ENCODE results near the gene ASXL3.

ASXL3 gene

DNA sequence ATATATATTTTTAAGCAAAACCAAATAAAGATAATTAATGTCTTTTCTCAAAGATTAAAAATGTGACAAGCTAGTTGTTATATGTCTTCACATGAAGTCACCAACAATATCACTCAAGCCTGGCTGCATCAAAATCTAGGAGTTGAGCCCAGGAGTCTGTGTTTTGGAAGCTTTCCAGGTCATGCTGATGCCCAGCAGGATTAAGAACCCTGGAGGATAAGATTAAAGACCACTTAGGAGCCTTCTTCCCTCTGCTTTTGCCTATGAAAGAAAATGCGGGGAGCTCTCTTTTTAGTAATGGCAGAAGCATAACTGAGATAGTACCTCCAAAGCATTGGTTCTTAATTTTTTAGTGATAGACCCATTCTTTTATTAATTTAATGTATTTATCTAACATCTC lies 157.4 kb downstream of the ASXL3 start:
- DNase-seq (ENCODE audit: extremely low read depth, low read depth): no peak
- TF ChIP-seq, protein P1, sequence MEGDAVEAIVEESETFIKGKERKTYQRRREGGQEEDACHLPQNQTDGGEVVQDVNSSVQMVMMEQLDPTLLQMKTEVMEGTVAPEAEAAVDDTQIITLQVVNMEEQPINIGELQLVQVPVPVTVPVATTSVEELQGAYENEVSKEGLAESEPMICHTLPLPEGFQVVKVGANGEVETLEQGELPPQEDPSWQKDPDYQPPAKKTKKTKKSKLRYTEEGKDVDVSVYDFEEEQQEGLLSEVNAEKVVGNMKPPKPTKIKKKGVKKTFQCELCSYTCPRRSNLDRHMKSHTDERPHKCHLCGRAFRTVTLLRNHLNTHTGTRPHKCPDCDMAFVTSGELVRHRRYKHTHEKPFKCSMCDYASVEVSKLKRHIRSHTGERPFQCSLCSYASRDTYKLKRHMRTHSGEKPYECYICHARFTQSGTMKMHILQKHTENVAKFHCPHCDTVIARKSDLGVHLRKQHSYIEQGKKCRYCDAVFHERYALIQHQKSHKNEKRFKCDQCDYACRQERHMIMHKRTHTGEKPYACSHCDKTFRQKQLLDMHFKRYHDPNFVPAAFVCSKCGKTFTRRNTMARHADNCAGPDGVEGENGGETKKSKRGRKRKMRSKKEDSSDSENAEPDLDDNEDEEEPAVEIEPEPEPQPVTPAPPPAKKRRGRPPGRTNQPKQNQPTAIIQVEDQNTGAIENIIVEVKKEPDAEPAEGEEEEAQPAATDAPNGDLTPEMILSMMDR (IDR thresholded peaks at IDR 0.05; ENCODE audit: low read depth, low read length): no peak

DNA sequence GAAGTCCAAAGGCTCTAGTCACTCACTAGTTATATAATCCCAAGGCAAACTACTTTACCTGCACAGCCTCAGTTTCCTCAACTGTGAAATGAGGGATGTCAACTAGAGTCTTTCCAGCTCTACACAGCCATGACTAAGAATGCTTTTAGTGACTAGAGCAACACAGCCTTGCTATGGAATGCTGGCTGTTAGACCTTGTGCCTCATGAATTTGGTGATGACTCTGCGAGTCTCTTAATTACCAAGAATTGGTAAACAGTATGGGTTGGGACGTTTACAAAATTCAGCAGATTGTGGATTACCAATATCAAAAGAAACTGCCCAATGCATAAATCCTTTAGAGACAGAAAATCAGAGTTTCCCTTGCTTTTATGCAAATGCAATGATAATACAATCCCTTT lies 163.7 kb downstream of the ASXL3 start:
- no peak for DNase-seq (ENCODE audit: extremely low read depth, low read depth)
- TF ChIP-seq, protein P1 (IDR thresholded peaks at IDR 0.05; ENCODE audit: low read depth, low read length): no peak

DNA sequence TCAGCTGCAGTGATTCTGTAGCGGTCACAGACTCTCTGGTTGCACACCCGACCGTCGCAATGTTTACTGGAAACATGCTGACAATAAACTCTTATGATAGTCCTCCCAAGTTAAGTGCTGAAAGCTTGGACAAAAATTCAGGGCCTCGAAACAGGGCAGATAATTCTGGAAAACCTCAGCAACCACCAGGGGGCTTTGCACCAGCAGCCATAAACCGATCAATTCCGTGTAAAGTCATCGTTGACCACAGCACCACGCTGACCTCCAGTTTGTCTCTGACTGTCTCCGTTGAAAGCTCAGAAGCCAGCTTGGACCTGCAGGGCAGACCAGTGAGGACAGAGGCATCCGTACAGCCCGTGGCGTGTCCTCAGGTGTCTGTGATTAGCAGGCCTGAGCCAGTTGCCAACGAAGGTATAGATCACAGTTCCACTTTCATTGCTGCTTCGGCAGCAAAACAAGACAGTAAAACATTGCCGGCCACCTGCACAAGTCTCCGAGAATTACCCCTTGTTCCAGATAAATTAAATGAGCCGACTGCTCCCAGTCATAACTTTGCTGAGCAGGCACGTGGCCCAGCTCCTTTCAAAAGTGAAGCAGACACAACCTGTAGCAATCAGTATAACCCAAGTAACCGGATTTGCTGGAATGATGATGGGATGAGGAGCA lies 166.1 kb downstream of the ASXL3 start:
- TF ChIP-seq, protein P1 (IDR thresholded peaks at IDR 0.05; ENCODE audit: low read depth, low read length): no peak
- no peak for DNase-seq (ENCODE audit: extremely low read depth, low read depth)

DNA sequence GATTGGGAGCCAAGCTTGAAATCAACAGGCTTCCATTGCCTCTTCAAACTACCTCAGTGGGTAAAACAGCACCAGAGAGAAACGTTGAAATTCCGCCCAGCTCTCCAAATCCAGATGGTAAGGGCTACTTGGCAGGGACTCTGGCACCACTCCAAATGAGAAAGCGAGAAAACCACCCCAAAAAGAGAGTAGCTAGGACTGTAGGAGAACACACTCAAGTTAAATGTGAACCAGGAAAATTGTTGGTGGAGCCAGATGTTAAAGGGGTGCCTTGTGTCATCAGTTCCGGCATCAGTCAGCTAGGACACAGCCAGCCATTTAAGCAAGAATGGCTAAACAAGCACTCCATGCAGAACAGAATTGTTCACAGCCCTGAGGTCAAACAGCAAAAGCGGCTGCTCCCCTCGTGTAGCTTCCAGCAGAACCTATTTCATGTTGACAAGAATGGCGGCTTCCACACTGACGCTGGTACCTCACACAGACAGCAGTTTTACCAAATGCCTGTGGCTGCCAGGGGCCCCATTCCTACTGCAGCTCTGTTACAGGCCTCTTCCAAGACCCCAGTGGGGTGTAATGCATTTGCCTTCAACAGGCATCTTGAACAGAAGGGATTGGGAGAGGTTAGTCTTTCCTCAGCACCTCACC lies 167.3 kb downstream of the ASXL3 start:
- DNase-seq (ENCODE audit: extremely low read depth, low read depth): no peak
- TF ChIP-seq, protein P1 (IDR thresholded peaks at IDR 0.05; ENCODE audit: low read depth, low read length): no peak

DNA sequence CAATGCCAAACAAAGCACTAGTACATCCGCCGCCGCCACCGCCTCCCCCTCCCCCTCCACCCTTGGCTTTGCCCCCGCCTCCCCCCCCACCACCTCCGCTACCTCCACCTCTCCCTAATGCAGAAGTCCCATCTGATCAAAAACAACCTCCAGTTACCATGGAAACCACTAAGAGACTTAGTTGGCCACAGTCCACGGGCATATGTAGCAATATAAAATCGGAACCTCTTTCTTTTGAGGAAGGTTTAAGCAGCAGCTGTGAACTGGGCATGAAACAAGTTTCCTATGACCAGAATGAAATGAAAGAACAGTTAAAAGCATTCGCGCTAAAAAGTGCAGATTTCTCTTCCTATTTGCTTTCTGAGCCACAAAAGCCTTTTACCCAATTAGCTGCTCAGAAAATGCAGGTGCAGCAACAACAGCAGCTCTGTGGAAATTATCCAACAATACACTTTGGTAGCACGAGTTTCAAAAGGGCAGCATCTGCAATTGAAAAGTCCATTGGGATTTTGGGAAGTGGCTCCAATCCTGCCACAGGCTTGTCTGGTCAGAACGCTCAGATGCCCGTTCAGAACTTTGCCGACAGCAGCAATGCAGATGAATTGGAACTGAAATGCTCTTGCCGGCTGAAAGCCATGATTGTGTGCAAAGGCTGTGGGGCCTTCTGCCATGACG lies 168.0 kb downstream of the ASXL3 start:
- TF ChIP-seq, protein P1 (IDR thresholded peaks at IDR 0.05; ENCODE audit: low read depth, low read length): no peak
- no peak for DNase-seq (ENCODE audit: extremely low read depth, low read depth)

DNA sequence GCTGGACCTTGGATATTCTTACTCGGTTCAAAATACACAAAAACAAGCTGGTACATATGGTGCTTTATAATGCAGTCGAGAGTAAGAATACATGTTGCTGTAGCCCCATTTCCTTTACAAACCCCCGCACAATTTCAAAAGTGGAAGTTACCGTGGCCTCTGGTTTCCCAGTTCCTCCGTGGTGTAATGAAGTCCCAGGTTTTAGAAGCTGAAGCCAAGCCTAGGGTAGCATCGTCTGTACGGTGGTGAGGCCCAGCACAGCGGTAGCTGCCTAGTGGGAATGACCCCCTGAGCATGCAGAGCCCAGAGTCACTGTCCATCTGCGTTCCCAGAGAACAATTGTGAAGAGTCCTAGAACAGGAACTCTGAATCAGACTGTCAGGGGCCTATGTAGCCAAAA lies 171.8 kb downstream of the ASXL3 start:
- TF ChIP-seq, protein P1 (IDR thresholded peaks at IDR 0.05; ENCODE audit: low read depth, low read length): no peak
- DNase-seq (ENCODE audit: extremely low read depth, low read depth): no peak

DNA sequence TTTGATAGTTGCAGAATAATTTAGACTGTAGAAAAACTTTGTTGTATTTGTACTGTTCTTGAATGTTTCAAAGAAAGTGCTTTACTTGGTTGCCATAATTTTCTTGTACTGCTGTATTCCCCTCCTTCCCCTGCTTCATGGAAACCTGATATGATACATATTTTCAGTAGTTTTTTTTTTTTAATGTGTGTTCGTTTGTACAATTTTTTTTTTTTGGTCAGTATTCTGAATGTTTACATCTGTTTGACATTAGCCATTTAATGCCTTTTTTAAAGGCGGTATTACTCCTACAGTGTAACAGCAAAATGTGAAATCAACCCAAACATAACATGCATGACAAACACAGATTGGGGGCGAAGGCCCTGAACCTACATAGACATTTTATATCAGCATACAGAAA lies 172.3 kb downstream of the ASXL3 start:
- no peak for DNase-seq (ENCODE audit: extremely low read depth, low read depth)
- TF ChIP-seq, protein P1 (IDR thresholded peaks at IDR 0.05; ENCODE audit: low read depth, low read length): no peak
